Fibroblast of lung (primary cell): ENCODE data around the gene SERPINB6. TPM values are rescaled to one million over a fixed set of nuclear protein-coding genes. Genes with fewer than 3 reads are reported as not detected.

Experiments
- DNase-seq, 2 donors: peaks; one replicate each; pipeline versions ENCODE4 v3.0.0 to v3.0.0-alpha.2; 2010; ENCODE audit warnings: low read depth in 2 of 2
- H2AFZ ChIP-seq: 2 replicates; pipeline ENCODE4 v1.5.1; 2012; ENCODE audit warnings: low read length, control low read depth, inconsistent platforms
- H3K27ac ChIP-seq: 2 replicates; pipeline ENCODE4 v1.5.1; 2011; ENCODE audit warnings: low read length, control low read depth; ENCODE audit not compliant: insufficient read depth
- H3K27me3 ChIP-seq: 2 replicates; pipeline ENCODE4 v1.5.1; 2011; ENCODE audit warnings: mild to moderate bottlenecking, low read length; ENCODE audit not compliant: control insufficient read depth, insufficient read depth
- H3K36me3 ChIP-seq: 2 replicates; pipeline ENCODE4 v1.5.1; 2011; ENCODE audit warnings: low read length; ENCODE audit not compliant: control insufficient read depth, insufficient read depth
- H3K4me1 ChIP-seq: 2 replicates; pipeline ENCODE4 v1.5.1; 2011; ENCODE audit warnings: low read length; ENCODE audit not compliant: control insufficient read depth, insufficient read depth; ENCODE audit errors: extremely low read depth
- H3K4me2 ChIP-seq: 2 replicates; pipeline ENCODE4 v1.5.1; 2011; ENCODE audit warnings: low read length, control low read depth; ENCODE audit not compliant: insufficient read depth; ENCODE audit errors: extremely low read depth
- H3K4me3 ChIP-seq, 4 experiments: fragments of 200-600 bp in 1 of 4; sonication (generic) in 1 of 4; replicated peaks in 1 of 4; 2 replicates each; pipeline ENCODE4 v1.5.1; 2011 to 2016; ENCODE audit warnings: low read length in 4 of 4, low read depth in 3 of 4, mild to moderate bottlenecking in 3 of 4, control low read depth in 2 of 4, inconsistent platforms in 1 of 4, mixed read lengths in 1 of 4; ENCODE audit not compliant: insufficient read depth in 1 of 4; ENCODE audit errors: control extremely low read depth in 1 of 4
- H3K79me2 ChIP-seq: 2 replicates; pipeline ENCODE4 v1.5.1; 2012; ENCODE audit warnings: mild to moderate bottlenecking, low read length, inconsistent platforms; ENCODE audit not compliant: control insufficient read depth, insufficient read depth
- H3K9ac ChIP-seq: 2 replicates; pipeline ENCODE4 v1.5.1; 2011; ENCODE audit warnings: mild to moderate bottlenecking, low read length, control low read depth; ENCODE audit not compliant: insufficient read depth
- H3K9me3 ChIP-seq: 2 replicates; pipeline ENCODE4 v1.5.1; 2012; ENCODE audit warnings: low read depth, low read length; ENCODE audit not compliant: control insufficient read depth, insufficient read depth
- H4K20me1 ChIP-seq: 2 replicates; pipeline ENCODE4 v1.5.1; 2011; ENCODE audit warnings: low read length; ENCODE audit not compliant: control insufficient read depth, insufficient read depth; ENCODE audit errors: extremely low read depth
- CTCF ChIP-seq, 2 donors: IDR thresholded peaks in 1 of 2; conservative IDR thresholded peaks in 1 of 2; 1 replicate in 1 of 2; 2 replicates in 1 of 2; pipeline ENCODE4 v1.5.1; 2011 to 2012; ENCODE audit warnings: low read length in 2 of 2, control low read depth in 1 of 2, inconsistent platforms in 1 of 2, low read depth in 1 of 2, mild to moderate bottlenecking in 1 of 2
- EZH2 ChIP-seq: IDR thresholded peaks from 2 replicates; pipeline ENCODE4 v1.5.1; 2012; ENCODE audit warnings: low read length, control low read depth, mild to moderate bottlenecking; ENCODE audit errors: missing control alignments
- polyA plus RNA-seq, 2 donors: library from polyadenylated mRNA; depleted of rRNA in 1 of 2; stranded (reverse) in 1 of 2; unstranded in 1 of 2; fragments of >200 nt; gene quantifications; 2 replicates each; pipeline ENCODE4 v1.2.1, GENCODE V29; 2011 to 2012; ENCODE audit warnings: missing spikeins in 1 of 2
- total RNA-seq: library from RNA; depleted of rRNA; stranded (reverse); fragments of >200 nt; gene quantifications from 2 replicates; pipeline ENCODE4 v1.2.1, GENCODE V29; 2014

SERPINB6 gene
- total and polyA plus RNA-seq, 2 donors (not counting 1 experiment from before 2014, with no cell fraction given), result 83.9 to 181 TPM

- Histone ChIP-seq H3K36me3 (peaks cover 10% of the 10 kb centered on the region), H3K27me3 (no peaks in the 10 kb centered on the region)
Measured at GRCh38 chr6:3017304-3017703, 45.9 kb upstream of the SERPINB6 start.

GRCh38 chr6:3016473-3017280 is 45.3 kb upstream of the SERPINB6 start:
- H4K20me1 ChIP-seq, result no peaks in the 10 kb centered on the region
- H3K36me3 ChIP-seq, result peaks cover 10% of the 10 kb centered on the region
- TF ChIP-seq CTCF (conservative IDR thresholded peaks at IDR 0.05 in 1 of 2, IDR thresholded peaks at IDR 0.05 in 1 of 2; ENCODE audit: low read depth in 1 of 2, low read length in 2 of 2), result no peak
- no peak for TF ChIP-seq EZH2
- H3K27ac ChIP-seq, result no peak overlapping the region
- no peak overlapping the region for H3K4me3 ChIP-seq
- no peaks in the 10 kb centered on the region for H3K9me3 ChIP-seq
- H3K27me3 ChIP-seq, result no peaks in the 10 kb centered on the region
- no peak overlapping the region for H3K4me2 ChIP-seq
- DNase-seq, result no peak
- no peaks in the 10 kb centered on the region for H3K4me1 ChIP-seq
- H3K79me2 ChIP-seq, result no peaks in the 10 kb centered on the region
- no peak overlapping the region for H3K9ac ChIP-seq
- no peak overlapping the region for H2AFZ ChIP-seq

More at GRCh38 chr6:3017304-3017703, 45.9 kb upstream of the SERPINB6 start:
- no peak for DNase-seq
- TF ChIP-seq CTCF (conservative IDR thresholded peaks at IDR 0.05 in 1 of 2, IDR thresholded peaks at IDR 0.05 in 1 of 2; ENCODE audit: low read depth in 1 of 2, low read length in 2 of 2) (no peak), EZH2 (no peak)
- Histone ChIP-seq H3K9me3 (no peaks in the 10 kb centered on the region), H3K79me2 (peaks cover 3% of the 10 kb centered on the region), H3K4me1 (no peaks in the 10 kb centered on the region), H3K4me3 (no peak overlapping the region), H3K4me2 (no peak overlapping the region), H2AFZ (no peak overlapping the region), H4K20me1 (no peaks in the 10 kb centered on the region), H3K27ac (no peak overlapping the region), H3K9ac (no peak overlapping the region)

- Histone ChIP-seq H3K4me2 (no peak overlapping the region), H3K27me3 (no peaks in the 10 kb centered on the region), H2AFZ (no peak overlapping the region), H3K27ac (no peak overlapping the region), H3K79me2 (no peaks in the 10 kb centered on the region), H3K9ac (no peak overlapping the region), H3K9me3 (no peaks in the 10 kb centered on the region), H3K4me1 (no peaks in the 10 kb centered on the region), H3K4me3 (no peak overlapping the region), H4K20me1 (no peaks in the 10 kb centered on the region), H3K36me3 (peaks cover 10% of the 10 kb centered on the region)
- DNase-seq, result no peak
- TF ChIP-seq CTCF (conservative IDR thresholded peaks at IDR 0.05 in 1 of 2, IDR thresholded peaks at IDR 0.05 in 1 of 2; ENCODE audit: low read depth in 1 of 2, low read length in 2 of 2) (no peak), EZH2 (no peak)
Measured at GRCh38 chr6:3015144-3015543, 43.8 kb upstream of the SERPINB6 start.
